GM12878 (cell line): ENCODE measurements around the gene NMBR. TPM values are rescaled to one million over a fixed set of nuclear protein-coding genes. Genes with fewer than 3 reads are reported as not detected.

ENCODE experiments used
- ATAC-seq: fragments of 200-7000 bp; cut with Tn5 transposase; 3 replicates; pipeline ENCODE4 v1.9.1; 2020; ENCODE audit warnings: mild to moderate bottlenecking, moderate library complexity
- BruUV-seq: library from RNA; stranded (reverse); fragments of 400-500 nt; replicated peaks from 2 replicates; lab custom pipeline; 2021; lab: Mats Ljungman, UMichigan
- CTCF ChIA-PET: fragments of 300-600 bp; sonication (Branson Sonifier 250); formaldehyde crosslinking; extraction: SDS; loops from one replicate; lab custom pipeline; 2021; ENCODE audit warnings: inconsistent platforms; lab: Yijun Ruan, JAX
- POLR2A ChIA-PET: fragments of 350-600 bp; formaldehyde crosslinking; extraction: SDS; loops from one replicate; lab custom pipeline; 2021; ENCODE audit warnings: inconsistent platforms; lab: Charles Lee
- RAD21 ChIA-PET: fragments of 300-600 bp; sonication (Branson Sonifier 250); formaldehyde crosslinking; loops from one replicate; lab custom pipeline; 2023; ENCODE audit warnings: antibody characterized with exemption; ENCODE audit not compliant: unreplicated experiment; lab: Charles Lee
- SMC1A ChIA-PET: fragments of 300-600 bp; sonication (Branson Sonifier 250); formaldehyde crosslinking; loops from one replicate; lab custom pipeline; 2023; ENCODE audit not compliant: unreplicated experiment, uncharacterized antibody; lab: Charles Lee
- DNase-seq: peaks from one replicate; pipeline ENCODE4 v3.0.0-alpha.2; 2011; ENCODE audit warnings: low read depth, low spot score
- FAIRE-seq: peaks from 3 replicates; lab custom pipeline; 2011; peaks lifted over from hg19 to GRCh38; lab: Jason Lieb, UNC
- H2AFZ ChIP-seq: 2 replicates; pipeline ENCODE4 v1.6.0; 2011; ENCODE audit warnings: low read depth, low read length, control low read depth; ENCODE audit not compliant: control insufficient read depth
- H3K27ac ChIP-seq: 2 replicates; pipeline ENCODE4 v1.5.1; 2011; ENCODE audit warnings: control low read depth; ENCODE audit not compliant: control insufficient read depth, insufficient read depth
- H3K27me3 ChIP-seq, 2 experiments: replicated peaks in 1 of 2; 2 replicates each; pipeline versions ENCODE4 v1.6.0 to v1.6.1; 2011; ENCODE audit warnings: low read length in 1 of 2; ENCODE audit not compliant: control insufficient read depth in 2 of 2, insufficient read depth in 2 of 2
- H3K36me3 ChIP-seq, 2 experiments: 2 replicates each; pipeline ENCODE4 v1.5.1; 2011; ENCODE audit warnings: low read length in 1 of 2; ENCODE audit not compliant: control insufficient read depth in 2 of 2, insufficient read depth in 2 of 2
- H3K4me1 ChIP-seq: 2 replicates; pipeline ENCODE4 v1.6.1; 2011; ENCODE audit warnings: mild to moderate bottlenecking, low read length, moderate library complexity, mixed read lengths; ENCODE audit not compliant: control insufficient read depth, insufficient read depth
- H3K4me2 ChIP-seq: 2 replicates; pipeline ENCODE4 v1.6.0; 2011; ENCODE audit warnings: control low read depth; ENCODE audit not compliant: control insufficient read depth, insufficient read depth
- H3K4me3 ChIP-seq: fragments of 200-600 bp; sonication (generic); 2 replicates; pipeline ENCODE4 v1.5.1; 2016
- H3K79me2 ChIP-seq: 2 replicates; pipeline ENCODE4 v1.6.0; 2011; ENCODE audit warnings: low read length; ENCODE audit not compliant: control insufficient read depth, insufficient read depth
- H3K9ac ChIP-seq: 2 replicates; pipeline ENCODE4 v1.8.0; 2011; ENCODE audit warnings: low read length, control low read depth, mixed read lengths; ENCODE audit not compliant: control insufficient read depth, insufficient read depth
- H3K9me3 ChIP-seq: replicated peaks from 3 replicates; pipeline ENCODE4 v1.5.1; 2011; ENCODE audit warnings: mild to moderate bottlenecking, low read length; ENCODE audit not compliant: control insufficient read depth, insufficient read depth
- H4K20me1 ChIP-seq: 2 replicates; pipeline ENCODE4 v1.6.0; 2011; ENCODE audit not compliant: control insufficient read depth, insufficient read depth
- ASH2L ChIP-seq: fragments of 300-600, 200-600 bp; sonication (generic); IDR thresholded peaks from 2 replicates; pipeline ENCODE4 v1.6.1; 2017; ENCODE audit warnings: low read depth, mild to moderate bottlenecking, borderline replicate concordance
- BMI1 ChIP-seq: fragments of 450-650 bp; IDR thresholded peaks from 2 replicates; pipeline ENCODE4 v1.6.1; 2016; ENCODE audit warnings: mild to moderate bottlenecking, moderate library complexity, borderline replicate concordance
- BRCA1 ChIP-seq: IDR thresholded peaks from 2 replicates; pipeline ENCODE4 v1.6.1; 2011; ENCODE audit warnings: low read depth, low read length, improper control_type of control experiment
- CBX3 ChIP-seq: fragments of 200-600 bp; sonication (generic); IDR thresholded peaks from 2 replicates; pipeline ENCODE4 v1.6.1; 2016; ENCODE audit warnings: low read depth, borderline replicate concordance
- CBX5 ChIP-seq: sonication (generic); IDR thresholded peaks from 2 replicates; pipeline ENCODE4 v1.6.1; 2016; ENCODE audit warnings: low read depth, moderate library complexity, mild to moderate bottlenecking, inconsistent platforms
- JUNB ChIP-seq: IDR thresholded peaks from 2 replicates; pipeline ENCODE4 v1.6.1; 2016; ENCODE audit warnings: antibody characterized with exemption, mild to moderate bottlenecking
- NFIC ChIP-seq: IDR thresholded peaks from 2 replicates; pipeline ENCODE4 v1.6.1; 2012; ENCODE audit warnings: low read depth, mild to moderate bottlenecking, inconsistent platforms, low read length, moderate library complexity
- NR2C1 ChIP-seq: fragments of 450-650 bp; IDR thresholded peaks from 2 replicates; pipeline ENCODE4 v1.6.1; 2017; ENCODE audit warnings: antibody characterized with exemption, mild to moderate bottlenecking, moderate library complexity
- PAX8 ChIP-seq: fragments of 450-650 bp; IDR thresholded peaks from 2 replicates; pipeline ENCODE4 v1.6.1; 2017; ENCODE audit warnings: mild to moderate bottlenecking, moderate library complexity
- POU2F2 ChIP-seq: IDR thresholded peaks from 3 replicates; pipeline ENCODE4 v1.6.1; 2011; ENCODE audit warnings: low read depth, mild to moderate bottlenecking, low read length, borderline replicate concordance
- RAD51 ChIP-seq: fragments of 450-650 bp; IDR thresholded peaks from 2 replicates; pipeline ENCODE4 v1.6.1; 2016; ENCODE audit warnings: moderate library complexity, mild to moderate bottlenecking, inconsistent platforms
- RFX5 ChIP-seq: IDR thresholded peaks from 2 replicates; pipeline ENCODE4 v1.6.1; 2011; ENCODE audit warnings: low read depth, low read length, improper control_type of control experiment
- SMAD5 ChIP-seq: IDR thresholded peaks from 2 replicates; pipeline ENCODE4 v1.6.1; 2016; ENCODE audit warnings: antibody characterized with exemption, low read depth
- SPI1 ChIP-seq: IDR thresholded peaks from 2 replicates; pipeline ENCODE4 v1.6.1; 2011; ENCODE audit warnings: low read depth, mild to moderate bottlenecking, low read length, moderate library complexity, borderline replicate concordance; ENCODE audit not compliant: insufficient read depth
- STAT3 ChIP-seq: IDR thresholded peaks from 2 replicates; pipeline ENCODE4 v1.6.1; 2011; ENCODE audit warnings: low read depth, low read length, improper control_type of control experiment
- ZNF217 ChIP-seq: fragments of 450-650 bp; IDR thresholded peaks from 2 replicates; pipeline ENCODE4 v1.6.1; 2017; ENCODE audit warnings: antibody characterized with exemption, mild to moderate bottlenecking
- ZNF384 ChIP-seq: IDR thresholded peaks from 2 replicates; pipeline ENCODE4 v1.6.1; 2012; ENCODE audit warnings: low read depth, mild to moderate bottlenecking, low read length, improper control_type of control experiment, borderline replicate concordance
- WGBS: methylation state at CpG from one replicate; pipeline ENCODE4 v1.1.6; 2016; ENCODE audit warnings: low lambda C conversion rate; ENCODE audit not compliant: insufficient replicate concordance, insufficient coverage; ENCODE audit errors: missing lambda C conversion rate; 5-methylcytosine and 5-hydroxymethylcytosine counted together
- in situ Hi-C: fragments of 300-500 bp; cut with MboI; formaldehyde crosslinking; loops from 9 replicates; pipeline ENCODE4 v1.14.3; 2018; ENCODE audit warnings: mixed read lengths
- intact Hi-C: fragments of 100-400 bp; cut with micrococcal nuclease; formaldehyde crosslinking; loops from one replicate; pipeline ENCODE4 v1.14.2; 2022; ENCODE audit not compliant: unreplicated experiment
- polyA plus RNA-seq, 11 experiments: library from polyadenylated mRNA; depleted of rRNA in 4 of 11; unstranded in 6 of 11; stranded (reverse) in 5 of 11; fragments of >200 nt; fragmentation: Nextera tagmentation in 4 of 11; fragmentation: Illumina TruSeq in 1 of 11; extraction: Ambion mirVana in 4 of 11; extraction: Trizol in 1 of 11; gene quantifications; 1 replicate in 1 of 11; 2 replicates in 10 of 11; pipeline versions ENCODE4 v1.2.1 to v1.2.3, GENCODE V29; 2011 to 2016; ENCODE audit warnings: inconsistent platforms in 2 of 11, missing spikeins in 2 of 11, low read depth in 1 of 11
- total RNA-seq, 4 experiments: library from RNA; depleted of rRNA in 3 of 4; stranded (reverse); fragments of >200 nt in 3 of 4; fragmentation: Illumina TruSeq in 1 of 4; extraction: Trizol in 1 of 4; gene quantifications; 2 replicates each; pipeline versions ENCODE4 v1.2.1 to v1.2.3, GENCODE V29; 2013 to 2021
- TF ChIP-seq, protein P1 (sequence below): fragments of 450-650 bp; IDR thresholded peaks from 2 replicates; pipeline ENCODE4 v1.6.1; 2018; ENCODE audit warnings: mild to moderate bottlenecking, low read depth, moderate library complexity; ENCODE audit not compliant: partially characterized antibody
- TF ChIP-seq, protein P2 (sequence below): IDR thresholded peaks from 2 replicates; pipeline ENCODE4 v1.6.1; 2012; ENCODE audit warnings: mild to moderate bottlenecking, low read depth, low read length
- TF ChIP-seq, protein P3 (sequence below): fragments of 450-650 bp; IDR thresholded peaks from 2 replicates; pipeline ENCODE4 v1.6.1; 2014; ENCODE audit warnings: mild to moderate bottlenecking

Gene NMBR
- total and polyA plus RNA-seq, 10 of the 15 experiments (the other 5 are each of a cell fraction or from before 2014, with no cell fraction given): not detected

DNA sequence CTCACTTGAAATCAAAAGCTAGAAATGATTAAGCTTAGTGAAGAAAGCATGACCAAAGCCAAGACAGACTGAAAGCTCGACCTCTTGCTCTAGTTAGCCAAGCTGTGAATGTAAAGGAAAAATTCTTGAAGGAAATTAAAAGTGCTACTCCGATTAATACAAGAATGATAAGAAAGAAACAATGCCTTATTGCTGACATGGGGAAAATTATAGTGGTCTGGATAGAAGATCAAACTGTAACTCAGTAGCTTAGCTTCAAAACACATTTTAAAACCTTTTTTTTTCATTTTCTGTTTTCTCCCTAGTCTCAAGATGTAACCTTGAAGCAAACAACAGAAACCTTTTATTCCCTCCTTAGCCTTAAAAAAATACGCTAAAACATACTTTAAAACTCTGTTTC is 25.6 kb downstream of the NMBR start:
- CTCF ChIA-PET: interaction anchor here (0.7 to 1.7 kb wide), 2 partner anchors 10 to 355 kb away, joined by 3 to 6 read pairs; no protein-coding TSS in a partner anchor
- Histone ChIP-seq H3K27ac (no peak overlapping the region), H3K79me2 (no peaks in the 10 kb centered on the region), H3K36me3 (no peaks in the 10 kb centered on the region), H4K20me1 (no peaks in the 10 kb centered on the region), H3K9ac (no peak overlapping the region), H3K27me3 (no peaks in the 10 kb centered on the region), H3K4me1 (no peaks in the 10 kb centered on the region), H3K4me2 (no peak overlapping the region), H3K4me3 (no peak overlapping the region), H2AFZ (no peak overlapping the region), H3K9me3 (no peaks in the 10 kb centered on the region)
- ATAC-seq: no peak
- in situ Hi-C loops: no loop called here
- POLR2A ChIA-PET: no interaction called here
- SMC1A ChIA-PET: interaction anchor here (1.7 kb wide), 1 partner anchor 9 kb away, joined by 5 read pairs; no protein-coding TSS in a partner anchor
- FAIRE-seq: no peak
- DNase-seq: no peak
- intact Hi-C loops: no loop called here
- BruUV-seq: no TSS peak
- TF ChIP-seq PAX8 (no peak), RFX5 (no peak), ZNF384 (no peak), ASH2L (no peak), CBX3 (no peak), NR2C1 (no peak), BMI1 (no peak), JUNB (no peak), ZNF217 (no peak), NFIC (no peak), CBX5 (no peak), POU2F2 (no peak), SPI1 (no peak), BRCA1 (no peak), SMAD5 (no peak), STAT3 (no peak), RAD51 (no peak)
- TF ChIP-seq, protein P1, sequence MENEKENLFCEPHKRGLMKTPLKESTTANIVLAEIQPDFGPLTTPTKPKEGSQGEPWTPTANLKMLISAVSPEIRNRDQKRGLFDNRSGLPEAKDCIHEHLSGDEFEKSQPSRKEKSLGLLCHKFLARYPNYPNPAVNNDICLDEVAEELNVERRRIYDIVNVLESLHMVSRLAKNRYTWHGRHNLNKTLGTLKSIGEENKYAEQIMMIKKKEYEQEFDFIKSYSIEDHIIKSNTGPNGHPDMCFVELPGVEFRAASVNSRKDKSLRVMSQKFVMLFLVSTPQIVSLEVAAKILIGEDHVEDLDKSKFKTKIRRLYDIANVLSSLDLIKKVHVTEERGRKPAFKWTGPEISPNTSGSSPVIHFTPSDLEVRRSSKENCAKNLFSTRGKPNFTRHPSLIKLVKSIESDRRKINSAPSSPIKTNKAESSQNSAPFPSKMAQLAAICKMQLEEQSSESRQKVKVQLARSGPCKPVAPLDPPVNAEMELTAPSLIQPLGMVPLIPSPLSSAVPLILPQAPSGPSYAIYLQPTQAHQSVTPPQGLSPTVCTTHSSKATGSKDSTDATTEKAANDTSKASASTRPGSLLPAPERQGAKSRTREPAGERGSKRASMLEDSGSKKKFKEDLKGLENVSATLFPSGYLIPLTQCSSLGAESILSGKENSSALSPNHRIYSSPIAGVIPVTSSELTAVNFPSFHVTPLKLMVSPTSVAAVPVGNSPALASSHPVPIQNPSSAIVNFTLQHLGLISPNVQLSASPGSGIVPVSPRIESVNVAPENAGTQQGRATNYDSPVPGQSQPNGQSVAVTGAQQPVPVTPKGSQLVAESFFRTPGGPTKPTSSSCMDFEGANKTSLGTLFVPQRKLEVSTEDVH: no peak
- TF ChIP-seq, protein P2, sequence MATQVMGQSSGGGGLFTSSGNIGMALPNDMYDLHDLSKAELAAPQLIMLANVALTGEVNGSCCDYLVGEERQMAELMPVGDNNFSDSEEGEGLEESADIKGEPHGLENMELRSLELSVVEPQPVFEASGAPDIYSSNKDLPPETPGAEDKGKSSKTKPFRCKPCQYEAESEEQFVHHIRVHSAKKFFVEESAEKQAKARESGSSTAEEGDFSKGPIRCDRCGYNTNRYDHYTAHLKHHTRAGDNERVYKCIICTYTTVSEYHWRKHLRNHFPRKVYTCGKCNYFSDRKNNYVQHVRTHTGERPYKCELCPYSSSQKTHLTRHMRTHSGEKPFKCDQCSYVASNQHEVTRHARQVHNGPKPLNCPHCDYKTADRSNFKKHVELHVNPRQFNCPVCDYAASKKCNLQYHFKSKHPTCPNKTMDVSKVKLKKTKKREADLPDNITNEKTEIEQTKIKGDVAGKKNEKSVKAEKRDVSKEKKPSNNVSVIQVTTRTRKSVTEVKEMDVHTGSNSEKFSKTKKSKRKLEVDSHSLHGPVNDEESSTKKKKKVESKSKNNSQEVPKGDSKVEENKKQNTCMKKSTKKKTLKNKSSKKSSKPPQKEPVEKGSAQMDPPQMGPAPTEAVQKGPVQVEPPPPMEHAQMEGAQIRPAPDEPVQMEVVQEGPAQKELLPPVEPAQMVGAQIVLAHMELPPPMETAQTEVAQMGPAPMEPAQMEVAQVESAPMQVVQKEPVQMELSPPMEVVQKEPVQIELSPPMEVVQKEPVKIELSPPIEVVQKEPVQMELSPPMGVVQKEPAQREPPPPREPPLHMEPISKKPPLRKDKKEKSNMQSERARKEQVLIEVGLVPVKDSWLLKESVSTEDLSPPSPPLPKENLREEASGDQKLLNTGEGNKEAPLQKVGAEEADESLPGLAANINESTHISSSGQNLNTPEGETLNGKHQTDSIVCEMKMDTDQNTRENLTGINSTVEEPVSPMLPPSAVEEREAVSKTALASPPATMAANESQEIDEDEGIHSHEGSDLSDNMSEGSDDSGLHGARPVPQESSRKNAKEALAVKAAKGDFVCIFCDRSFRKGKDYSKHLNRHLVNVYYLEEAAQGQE: no peak
- TF ChIP-seq, protein P3, sequence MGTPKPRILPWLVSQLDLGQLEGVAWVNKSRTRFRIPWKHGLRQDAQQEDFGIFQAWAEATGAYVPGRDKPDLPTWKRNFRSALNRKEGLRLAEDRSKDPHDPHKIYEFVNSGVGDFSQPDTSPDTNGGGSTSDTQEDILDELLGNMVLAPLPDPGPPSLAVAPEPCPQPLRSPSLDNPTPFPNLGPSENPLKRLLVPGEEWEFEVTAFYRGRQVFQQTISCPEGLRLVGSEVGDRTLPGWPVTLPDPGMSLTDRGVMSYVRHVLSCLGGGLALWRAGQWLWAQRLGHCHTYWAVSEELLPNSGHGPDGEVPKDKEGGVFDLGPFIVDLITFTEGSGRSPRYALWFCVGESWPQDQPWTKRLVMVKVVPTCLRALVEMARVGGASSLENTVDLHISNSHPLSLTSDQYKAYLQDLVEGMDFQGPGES: no peak
- RAD21 ChIA-PET: no interaction called here
- WGBS: 11% methylated on average over 3 of the region's 3 CpGs
